Smooth muscle cell (in vitro differentiated cells): ENCODE measurements around the gene HMX1. TPM values are rescaled to one million over a fixed set of nuclear protein-coding genes. Genes with fewer than 3 reads are reported as not detected.

Experiments used
- DNase-seq: peaks from one replicate; lab custom pipeline; 2025; ENCODE audit not compliant: unreplicated experiment; lab: John Stamatoyannopoulos, UW
- H2AFZ ChIP-seq: fragments of 200-600 bp; sonication (generic); 2 replicates; pipeline ENCODE4 v1.6.0; 2016; ENCODE audit warnings: antibody characterized with exemption, low read depth, mild to moderate bottlenecking
- H3F3A ChIP-seq: fragments of 200-600 bp; sonication (generic); 2 replicates; pipeline ENCODE4 v1.6.0; 2017; ENCODE audit warnings: antibody characterized with exemption, low read depth
- H3K27ac ChIP-seq: fragments of 200-600 bp; sonication (generic); 2 replicates; pipeline ENCODE4 v1.5.1; 2016; ENCODE audit warnings: low read depth, mild to moderate bottlenecking
- H3K27me3 ChIP-seq: fragments of 200-600 bp; sonication (generic); 2 replicates; pipeline ENCODE4 v1.6.1; 2016; ENCODE audit warnings: low read depth, mild to moderate bottlenecking
- H3K36me3 ChIP-seq: fragments of 200-600 bp; sonication (generic); 2 replicates; pipeline ENCODE4 v1.5.1; 2016; ENCODE audit warnings: low read depth
- H3K4me1 ChIP-seq: fragments of 200-600 bp; sonication (generic); 2 replicates; pipeline ENCODE4 v1.5.1; 2016; ENCODE audit warnings: low read depth
- H3K4me2 ChIP-seq: fragments of 200-600 bp; sonication (generic); 2 replicates; pipeline ENCODE4 v1.6.0; 2016; ENCODE audit warnings: mild to moderate bottlenecking
- H3K4me3 ChIP-seq: fragments of 200-600 bp; sonication (generic); 2 replicates; pipeline ENCODE4 v1.5.1; 2016; ENCODE audit warnings: mild to moderate bottlenecking
- H3K79me2 ChIP-seq: fragments of 200-600 bp; sonication (generic); 2 replicates; pipeline ENCODE4 v1.6.0; 2016; ENCODE audit warnings: low read depth, mild to moderate bottlenecking
- H3K9ac ChIP-seq: fragments of 200-600 bp; sonication (generic); 2 replicates; pipeline ENCODE4 v1.6.0; 2016; ENCODE audit warnings: low read depth
- H3K9me3 ChIP-seq: fragments of 200-600 bp; sonication (generic); replicated peaks from 2 replicates; pipeline ENCODE4 v1.5.1; 2016; ENCODE audit warnings: low read depth
- H4K20me1 ChIP-seq: fragments of 200-600 bp; sonication (generic); 2 replicates; pipeline ENCODE4 v1.6.0; 2016; ENCODE audit warnings: low read depth
- CTCF ChIP-seq: fragments of 200-600 bp; sonication (generic); IDR thresholded peaks from 2 replicates; pipeline ENCODE4 v1.5.1; 2017; ENCODE audit warnings: borderline replicate concordance, mild to moderate bottlenecking, antibody characterized with exemption; ENCODE audit not compliant: insufficient read depth, poor library complexity, severe bottlenecking
- WGBS: methylation state at CpG from one replicate; pipeline ENCODE4 v1.1.7; 2016; ENCODE audit warnings: low lambda C conversion rate; 5-methylcytosine and 5-hydroxymethylcytosine counted together
- polyA plus RNA-seq: library from polyadenylated mRNA; unstranded; fragments of >200 nt; fragmentation: Nextera tagmentation; extraction: Ambion mirVana; gene quantifications from 2 replicates; pipeline ENCODE4 v1.2.1, GENCODE V29; 2016
- total RNA-seq: library from RNA; depleted of rRNA; stranded (reverse); fragments of >200 nt; gene quantifications from 2 replicates; pipeline ENCODE4 v1.2.3, GENCODE V29; 2014

The HMX1 gene
- total and polyA plus RNA-seq, 2 experiments from 2014 or later, result not detected

GRCh38 chr4:8868321-8869001, 3.2 kb downstream of the HMX1 start:
- Histone ChIP-seq H3K27me3 (peaks cover 97% of the 10 kb centered on the region), H2AFZ (no peak overlapping the region), H3K4me2 (no peak overlapping the region), H3K9ac (no peak overlapping the region), H3K4me1 (no peaks in the 10 kb centered on the region), H3K36me3 (no peaks in the 10 kb centered on the region), H3K27ac (no peak overlapping the region), H3K79me2 (no peaks in the 10 kb centered on the region), H3F3A (no peaks in the 10 kb centered on the region), H3K9me3 (no peaks in the 10 kb centered on the region), H3K4me3 (no peak overlapping the region), H4K20me1 (no peaks in the 10 kb centered on the region)
- WGBS, result 39% methylated on average over 22 of the region's 22 CpGs
- TF ChIP-seq CTCF, result no peak
- DNase-seq, result no peak

GRCh38 chr4:8867624-8868320, 3.9 kb downstream of the HMX1 start:
- Histone ChIP-seq H3K27me3 (peaks cover 97% of the 10 kb centered on the region), H3K9me3 (no peaks in the 10 kb centered on the region), H4K20me1 (no peaks in the 10 kb centered on the region), H3K4me1 (no peaks in the 10 kb centered on the region), H3K36me3 (no peaks in the 10 kb centered on the region), H2AFZ (no peak overlapping the region), H3K4me2 (no peak overlapping the region), H3F3A (no peaks in the 10 kb centered on the region), H3K9ac (no peak overlapping the region), H3K27ac (no peak overlapping the region), H3K4me3 (no peak overlapping the region), H3K79me2 (no peaks in the 10 kb centered on the region)
- no peak for DNase-seq
- no peak for TF ChIP-seq CTCF
- WGBS, result 6% methylated on average over 63 of the region's 90 CpGs

- Histone ChIP-seq H4K20me1 (no peaks in the 10 kb centered on the region), H2AFZ (no peak overlapping the region), H3K4me2 (no peak overlapping the region), H3K27me3 (peaks cover 97% of the 10 kb centered on the region), H3K36me3 (no peaks in the 10 kb centered on the region), H3K79me2 (no peaks in the 10 kb centered on the region), H3F3A (no peaks in the 10 kb centered on the region), H3K4me1 (no peaks in the 10 kb centered on the region), H3K9me3 (no peaks in the 10 kb centered on the region), H3K9ac (no peak overlapping the region), H3K27ac (no peak overlapping the region), H3K4me3 (no peak overlapping the region)
- DNase-seq, result no peak
- WGBS, result 37% methylated on average over 42 of the region's 42 CpGs
- no peak for TF ChIP-seq CTCF
These were observed 4.6 kb downstream of the HMX1 start for GRCh38 chr4:8866828-8867623.
